ENCODE results near the gene WSCD2.

The WSCD2 gene

GRCh38 chr12:108091679-108092051 is 37.4 kb upstream of the WSCD2 start:
- TF ChIP-seq POLR2AphosphoS5 (IDR thresholded peaks at IDR 0.05; ENCODE audit: low read depth) (no peak), REST (IDR thresholded peaks at IDR 0.05; ENCODE audit: insufficient replicate concordance, low read depth) (no peak), SPI1 (IDR thresholded peaks at IDR 0.05; ENCODE audit: borderline replicate concordance, low read depth) (no peak), GABPA (IDR thresholded peaks at IDR 0.05; ENCODE audit: low read depth) (no peak), CTCF (IDR thresholded peaks at IDR 0.05; ENCODE audit: insufficient read depth, low read length) (no peak)
- Histone ChIP-seq H3K4me3 (replicated peaks; ENCODE audit: insufficient read depth, low read length) (no peak overlapping the region), H3K27ac (replicated peaks) (no peak overlapping the region), H3K27me3 (ENCODE audit: insufficient read depth, poor library complexity, severe bottlenecking) (peaks cover 2% of the 10 kb centered on the region)
- no peak for DNase-seq (ENCODE audit: low read depth in 1 of 2, low spot score in 1 of 2)

GRCh38 chr12:108093209-108093608 is 35.9 kb upstream of the WSCD2 start:
- no peak overlapping the region for H3K27ac ChIP-seq (replicated peaks)
- H3K27me3 ChIP-seq (ENCODE audit: insufficient read depth, poor library complexity, severe bottlenecking), result peaks cover 2% of the 10 kb centered on the region
- DNase-seq (ENCODE audit: low read depth in 1 of 2, low spot score in 1 of 2), result no peak
- H3K4me3 ChIP-seq (replicated peaks; ENCODE audit: insufficient read depth, low read length), result no peak overlapping the region
- TF ChIP-seq REST (IDR thresholded peaks at IDR 0.05; ENCODE audit: insufficient replicate concordance, low read depth), result no peak
- TF ChIP-seq SPI1 (IDR thresholded peaks at IDR 0.05; ENCODE audit: borderline replicate concordance, low read depth), result no peak
- TF ChIP-seq GABPA (IDR thresholded peaks at IDR 0.05; ENCODE audit: low read depth), result no peak
- no peak for TF ChIP-seq POLR2AphosphoS5 (IDR thresholded peaks at IDR 0.05; ENCODE audit: low read depth)
- TF ChIP-seq CTCF (IDR thresholded peaks at IDR 0.05; ENCODE audit: insufficient read depth, low read length), result no peak

GRCh38 chr12:108094056-108094649 is 34.9 kb upstream of the WSCD2 start:
- H3K27ac ChIP-seq (replicated peaks), result no peak overlapping the region
- H3K27me3 ChIP-seq (ENCODE audit: insufficient read depth, poor library complexity, severe bottlenecking), result peaks cover 2% of the 10 kb centered on the region
- no peak for TF ChIP-seq SPI1 (IDR thresholded peaks at IDR 0.05; ENCODE audit: borderline replicate concordance, low read depth)
- TF ChIP-seq CTCF (IDR thresholded peaks at IDR 0.05; ENCODE audit: insufficient read depth, low read length), result no peak
- TF ChIP-seq GABPA (IDR thresholded peaks at IDR 0.05; ENCODE audit: low read depth), result no peak
- no peak for TF ChIP-seq REST (IDR thresholded peaks at IDR 0.05; ENCODE audit: insufficient replicate concordance, low read depth)
- TF ChIP-seq POLR2AphosphoS5 (IDR thresholded peaks at IDR 0.05; ENCODE audit: low read depth), result no peak
- DNase-seq (ENCODE audit: low read depth in 1 of 2, low spot score in 1 of 2), result no peak
- H3K4me3 ChIP-seq (replicated peaks; ENCODE audit: insufficient read depth, low read length), result no peak overlapping the region

Measured in HL-60 (cell line).